Right atrium auricular region (tissue), 2 donors: ENCODE measurements around the gene AGFG2. TPM values are rescaled to one million over a fixed set of nuclear protein-coding genes. Genes with fewer than 3 reads are reported as not detected.
A peak's percentile ranks its signal among the peaks of the same experiment; 100 is the strongest.

Experiments used
- DNase-seq: peaks from one replicate; pipeline ENCODE4 v3.0.0-alpha.2; 2019; ENCODE audit warnings: low spot score
- H3K27ac ChIP-seq, 2 donors: fragments of 200-600 bp; sonication (generic); 1 replicate in 1 of 2; 2 replicates in 1 of 2; pipeline ENCODE4 v1.5.1; 2016 to 2019
- H3K27me3 ChIP-seq, 2 donors: fragments of 200-600 bp; sonication (generic); one replicate each; pipeline versions ENCODE4 v1.5.1 to v1.6.0; 2017 to 2019
- H3K36me3 ChIP-seq: fragments of 200-600 bp; sonication (generic); one replicate; pipeline ENCODE4 v1.5.1; 2016
- H3K4me1 ChIP-seq, 2 donors: fragments of 200-600 bp; sonication (generic); one replicate each; pipeline versions ENCODE4 v1.5.1 to v1.6.0; 2017 to 2019
- H3K4me3 ChIP-seq, 2 donors: fragments of 200-600 bp; sonication (generic); 1 replicate in 1 of 2; 2 replicates in 1 of 2; pipeline ENCODE4 v1.5.1; 2017 to 2019; ENCODE audit warnings: mild to moderate bottlenecking in 1 of 2, moderate library complexity in 1 of 2
- H3K9me3 ChIP-seq, 2 donors: fragments of 200-600 bp; sonication (generic); one replicate each; pipeline ENCODE4 v1.5.1; 2019
- total RNA-seq, 2 donors: library from RNA; depleted of rRNA; stranded (reverse); fragments of >200 nt; gene quantifications; one replicate each; pipeline ENCODE4 v1.1.0, GENCODE V29; 2016
- TF ChIP-seq, protein P1 (sequence below), 2 donors: fragments of 200-600 bp; sonication (generic); IDR thresholded peaks; one replicate each; pipeline ENCODE4 v1.5.1; 2019; ENCODE audit warnings: antibody characterized with exemption in 2 of 2

AGFG2 gene
- total RNA-seq, 2 donors from 2014 or later: 16.4 to 25.8 TPM

DNA sequence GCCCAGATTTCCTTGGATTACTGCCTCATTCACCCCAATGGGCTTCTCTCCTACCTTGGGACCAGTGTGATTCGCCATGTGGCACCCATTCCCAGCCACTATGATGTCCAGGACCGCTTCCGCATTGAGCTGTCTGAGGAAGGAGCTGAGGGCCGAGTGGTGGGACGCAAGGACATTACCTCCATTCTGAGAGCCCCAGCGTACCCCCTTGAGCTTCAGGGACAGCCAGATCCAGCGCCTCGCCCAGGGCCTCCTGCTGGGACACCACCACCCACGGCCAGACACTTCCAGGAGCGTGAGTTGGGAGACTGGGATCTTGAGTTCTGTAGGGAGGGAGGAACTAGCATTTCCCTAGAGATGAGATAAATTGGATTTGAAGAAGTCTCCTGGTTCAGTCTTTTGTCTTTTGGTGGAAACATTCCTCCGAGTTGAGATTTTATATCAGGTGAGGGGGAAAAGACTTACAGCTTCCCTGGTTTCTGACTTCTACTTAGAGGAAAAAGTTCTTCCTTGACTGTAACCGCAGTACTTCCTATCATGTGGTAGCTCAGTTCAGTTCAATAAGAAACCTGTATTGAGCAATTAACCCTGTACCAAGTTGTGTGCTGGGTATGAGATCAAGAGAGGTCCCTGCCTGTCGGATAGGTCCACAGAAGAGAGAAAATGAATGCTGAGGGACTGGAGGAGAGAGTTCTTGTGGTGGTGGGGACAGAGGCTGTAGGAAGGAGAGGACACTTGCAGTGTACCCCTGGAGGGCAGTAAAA lies 74.6 kb downstream of the AGFG2 start:
- H3K9me3 ChIP-seq: no peaks in the 10 kb centered on the region
- TF ChIP-seq, protein P1, sequence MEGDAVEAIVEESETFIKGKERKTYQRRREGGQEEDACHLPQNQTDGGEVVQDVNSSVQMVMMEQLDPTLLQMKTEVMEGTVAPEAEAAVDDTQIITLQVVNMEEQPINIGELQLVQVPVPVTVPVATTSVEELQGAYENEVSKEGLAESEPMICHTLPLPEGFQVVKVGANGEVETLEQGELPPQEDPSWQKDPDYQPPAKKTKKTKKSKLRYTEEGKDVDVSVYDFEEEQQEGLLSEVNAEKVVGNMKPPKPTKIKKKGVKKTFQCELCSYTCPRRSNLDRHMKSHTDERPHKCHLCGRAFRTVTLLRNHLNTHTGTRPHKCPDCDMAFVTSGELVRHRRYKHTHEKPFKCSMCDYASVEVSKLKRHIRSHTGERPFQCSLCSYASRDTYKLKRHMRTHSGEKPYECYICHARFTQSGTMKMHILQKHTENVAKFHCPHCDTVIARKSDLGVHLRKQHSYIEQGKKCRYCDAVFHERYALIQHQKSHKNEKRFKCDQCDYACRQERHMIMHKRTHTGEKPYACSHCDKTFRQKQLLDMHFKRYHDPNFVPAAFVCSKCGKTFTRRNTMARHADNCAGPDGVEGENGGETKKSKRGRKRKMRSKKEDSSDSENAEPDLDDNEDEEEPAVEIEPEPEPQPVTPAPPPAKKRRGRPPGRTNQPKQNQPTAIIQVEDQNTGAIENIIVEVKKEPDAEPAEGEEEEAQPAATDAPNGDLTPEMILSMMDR (IDR thresholded peaks at IDR 0.05): no peak
- peaks cover 0 to 17% of the 10 kb centered on the region in 2 donors for H3K4me1 ChIP-seq
- peak overlapping the region in 1 of 2 donors; percentile 95 for H3K27ac ChIP-seq
- H3K27me3 ChIP-seq: no peaks in the 10 kb centered on the region
- DNase-seq: no peak
- H3K4me3 ChIP-seq: peak overlapping the region in 1 of 2 donors; percentile 70
- no peaks in the 10 kb centered on the region for H3K36me3 ChIP-seq

DNA sequence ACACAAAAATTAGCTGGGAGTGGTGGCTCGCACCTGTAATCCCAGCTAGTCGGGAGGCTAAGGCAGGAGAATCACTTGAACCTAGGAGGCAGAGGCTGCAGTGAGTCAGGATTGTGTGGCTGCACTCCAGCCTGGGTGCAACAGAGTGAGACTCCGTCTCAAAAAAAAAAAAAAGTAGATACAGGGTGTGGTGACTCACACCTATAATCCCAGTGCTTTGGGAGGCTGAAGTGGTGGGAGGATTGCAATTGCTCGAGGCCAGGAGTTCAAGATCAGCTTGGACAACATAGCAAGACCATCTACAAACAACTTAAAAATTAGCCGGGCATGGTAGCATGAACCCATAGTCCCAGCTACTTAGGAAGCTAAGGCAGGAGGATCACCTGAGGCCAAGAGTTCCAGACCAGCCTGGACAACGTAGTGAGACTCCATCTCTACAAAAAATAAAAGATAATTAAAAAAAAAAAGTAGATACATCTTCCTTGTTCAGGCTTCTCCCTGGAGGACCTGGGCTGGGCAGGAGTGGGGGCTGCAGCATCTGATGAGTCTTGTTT lies 75.4 kb downstream of the AGFG2 start:
- TF ChIP-seq, protein P1 (IDR thresholded peaks at IDR 0.05): no peak
- no peak for DNase-seq
- Histone ChIP-seq H3K4me3 (no peak overlapping the region), H3K4me1 (peaks cover 0 to 17% of the 10 kb centered on the region in 2 donors), H3K27me3 (no peaks in the 10 kb centered on the region), H3K9me3 (no peaks in the 10 kb centered on the region), H3K36me3 (no peaks in the 10 kb centered on the region), H3K27ac (no peak overlapping the region)

Other genes with a start within 250 kb of the AGFG2 start
- not detected for gene SPDYE3, start 231.5 kb upstream of the AGFG2 start, total RNA-seq
- 1 to 10 TPM; 9.3 to 9.8 TPM for gene PILRB, start 181.1 kb upstream of the AGFG2 start, total RNA-seq
- 1 to 10 TPM; 2.6 to 6.2 TPM for gene PILRA, start 165.7 kb upstream of the AGFG2 start, total RNA-seq
- gene ZCWPW1, start 110.5 kb upstream of the AGFG2 start, total RNA-seq: 1 to 10 TPM; 2.1 to 8.5 TPM
- gene MEPCE, start 109.4 kb upstream of the AGFG2 start, total RNA-seq: 10 to 100 TPM; 12.6 to 21.9 TPM
- gene PPP1R35, start 102.7 kb upstream of the AGFG2 start, total RNA-seq: 10 to 100 TPM; 18.7 to 20.2 TPM
- gene SPACDR, start 74.9 kb upstream of the AGFG2 start, total RNA-seq: not detected
- 10 to 100 TPM; 26.2 to 34.6 TPM for gene TSC22D4, start 60.0 kb upstream of the AGFG2 start, total RNA-seq
- 1 to 10 TPM in 1 of 2 donors, under 1 TPM in 1; 0.37 to 1.5 TPM for gene NYAP1, start 55.3 kb upstream of the AGFG2 start, total RNA-seq
- not detected for gene SAP25, start 34.7 kb downstream of the AGFG2 start, total RNA-seq
- 10 to 100 TPM; 23.0 to 46.2 TPM for gene LRCH4, start 46.9 kb downstream of the AGFG2 start, total RNA-seq
- under 1 TPM in 1 of 2 donors, not detected in 1; 0.20 TPM for gene FBXO24, start 47.1 kb downstream of the AGFG2 start, total RNA-seq
- 10 to 100 TPM; 25.4 to 39.0 TPM for gene PCOLCE, start 63.2 kb downstream of the AGFG2 start, total RNA-seq
- 10 to 100 TPM; 11.8 to 13.5 TPM for gene MOSPD3, start 73.3 kb downstream of the AGFG2 start, total RNA-seq
- under 1 TPM in 1 of 2 donors, not detected in 1; 0.19 TPM for gene TFR2, start 102.3 kb downstream of the AGFG2 start, total RNA-seq
- gene ACTL6B, start 117.2 kb downstream of the AGFG2 start, total RNA-seq: not detected
- gene GNB2, start 134.5 kb downstream of the AGFG2 start, total RNA-seq: 100 to 1,000 TPM in 1 of 2 donors, 10 to 100 TPM in 1; 96.2 to 169 TPM
- 10 to 100 TPM; 13.4 to 17.4 TPM for gene GIGYF1, start 155.0 kb downstream of the AGFG2 start, total RNA-seq
- gene POP7, start 166.9 kb downstream of the AGFG2 start, total RNA-seq: 10 to 100 TPM; 19.1 to 28.7 TPM
- gene EPO, start 181.3 kb downstream of the AGFG2 start, total RNA-seq: not detected
- not detected for gene ZAN, start 194.4 kb downstream of the AGFG2 start, total RNA-seq